Nephron progenitor cell (in vitro differentiated cells): ENCODE data around the gene CRADD.

ENCODE experiments used
- DNase-seq: peaks from one replicate; pipeline ENCODE4 v3.0.0; 2021
- H3K27ac Mint-ChIP-seq: 2 replicates; pipeline ENCODE4 v1.8.0; 2021; ENCODE audit warnings: mild to moderate bottlenecking, moderate library complexity, mixed read lengths
- H3K27me3 Mint-ChIP-seq: 2 replicates; pipeline ENCODE4 v1.8.0; 2021; ENCODE audit warnings: mild to moderate bottlenecking, low read depth, mixed read lengths; ENCODE audit not compliant: poor library complexity
- H3K36me3 Mint-ChIP-seq: 2 replicates; pipeline ENCODE4 v1.8.0; 2021; ENCODE audit warnings: low read depth, mixed read lengths
- H3K4me1 Mint-ChIP-seq: 2 replicates; pipeline ENCODE4 v1.8.0; 2021; ENCODE audit warnings: mixed read lengths
- H3K4me3 Mint-ChIP-seq: 2 replicates; pipeline ENCODE4 v1.8.0; 2021; ENCODE audit warnings: mild to moderate bottlenecking, moderate library complexity, mixed read lengths
- H3K9me3 Mint-ChIP-seq: 2 replicates; pipeline ENCODE4 v1.8.0; 2021; ENCODE audit warnings: mild to moderate bottlenecking, moderate library complexity, mixed read lengths
- TF ChIP-seq, protein P1 (sequence below): fragments of 200-600 bp; sonication (generic); IDR thresholded peaks from 2 replicates; pipeline ENCODE4 v1.5.0; 2021; ENCODE audit warnings: antibody characterized with exemption

CRADD gene

GRCh38 chr12:93782853-93783252 is 105.7 kb downstream of the CRADD start:
- Mint-ChIP-seq H3K4me1 (peaks cover 48% of the 10 kb centered on the region), H3K9me3 (peaks cover 4% of the 10 kb centered on the region), H3K27ac (no peak overlapping the region), H3K4me3 (no peak overlapping the region), H3K27me3 (no peaks in the 10 kb centered on the region), H3K36me3 (no peaks in the 10 kb centered on the region)
- TF ChIP-seq, protein P1, sequence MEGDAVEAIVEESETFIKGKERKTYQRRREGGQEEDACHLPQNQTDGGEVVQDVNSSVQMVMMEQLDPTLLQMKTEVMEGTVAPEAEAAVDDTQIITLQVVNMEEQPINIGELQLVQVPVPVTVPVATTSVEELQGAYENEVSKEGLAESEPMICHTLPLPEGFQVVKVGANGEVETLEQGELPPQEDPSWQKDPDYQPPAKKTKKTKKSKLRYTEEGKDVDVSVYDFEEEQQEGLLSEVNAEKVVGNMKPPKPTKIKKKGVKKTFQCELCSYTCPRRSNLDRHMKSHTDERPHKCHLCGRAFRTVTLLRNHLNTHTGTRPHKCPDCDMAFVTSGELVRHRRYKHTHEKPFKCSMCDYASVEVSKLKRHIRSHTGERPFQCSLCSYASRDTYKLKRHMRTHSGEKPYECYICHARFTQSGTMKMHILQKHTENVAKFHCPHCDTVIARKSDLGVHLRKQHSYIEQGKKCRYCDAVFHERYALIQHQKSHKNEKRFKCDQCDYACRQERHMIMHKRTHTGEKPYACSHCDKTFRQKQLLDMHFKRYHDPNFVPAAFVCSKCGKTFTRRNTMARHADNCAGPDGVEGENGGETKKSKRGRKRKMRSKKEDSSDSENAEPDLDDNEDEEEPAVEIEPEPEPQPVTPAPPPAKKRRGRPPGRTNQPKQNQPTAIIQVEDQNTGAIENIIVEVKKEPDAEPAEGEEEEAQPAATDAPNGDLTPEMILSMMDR = no peak
- no peak for DNase-seq

- H3K4me1 Mint-ChIP-seq = peaks cover 38% of the 10 kb centered on the region
Measured at GRCh38 chr12:93783832-93784231, 106.7 kb downstream of the CRADD start.

GRCh38 chr12:93784339-93785086 is 107.3 kb downstream of the CRADD start:
- Mint-ChIP-seq H3K36me3 (no peaks in the 10 kb centered on the region), H3K4me3 (no peak overlapping the region), H3K4me1 (peaks cover 41% of the 10 kb centered on the region), H3K27me3 (no peaks in the 10 kb centered on the region), H3K27ac (peak overlapping the region; percentile 33), H3K9me3 (peaks cover 7% of the 10 kb centered on the region)
- DNase-seq = no peak
- TF ChIP-seq, protein P1 = no peak

More at GRCh38 chr12:93783832-93784231, 106.7 kb downstream of the CRADD start:
- peaks cover 7% of the 10 kb centered on the region for H3K9me3 Mint-ChIP-seq
- DNase-seq = no peak
- TF ChIP-seq, protein P1 = no peak
- H3K36me3 Mint-ChIP-seq = no peaks in the 10 kb centered on the region
- no peaks in the 10 kb centered on the region for H3K27me3 Mint-ChIP-seq
- H3K4me3 Mint-ChIP-seq = no peak overlapping the region
- no peak overlapping the region for H3K27ac Mint-ChIP-seq

DNA sequence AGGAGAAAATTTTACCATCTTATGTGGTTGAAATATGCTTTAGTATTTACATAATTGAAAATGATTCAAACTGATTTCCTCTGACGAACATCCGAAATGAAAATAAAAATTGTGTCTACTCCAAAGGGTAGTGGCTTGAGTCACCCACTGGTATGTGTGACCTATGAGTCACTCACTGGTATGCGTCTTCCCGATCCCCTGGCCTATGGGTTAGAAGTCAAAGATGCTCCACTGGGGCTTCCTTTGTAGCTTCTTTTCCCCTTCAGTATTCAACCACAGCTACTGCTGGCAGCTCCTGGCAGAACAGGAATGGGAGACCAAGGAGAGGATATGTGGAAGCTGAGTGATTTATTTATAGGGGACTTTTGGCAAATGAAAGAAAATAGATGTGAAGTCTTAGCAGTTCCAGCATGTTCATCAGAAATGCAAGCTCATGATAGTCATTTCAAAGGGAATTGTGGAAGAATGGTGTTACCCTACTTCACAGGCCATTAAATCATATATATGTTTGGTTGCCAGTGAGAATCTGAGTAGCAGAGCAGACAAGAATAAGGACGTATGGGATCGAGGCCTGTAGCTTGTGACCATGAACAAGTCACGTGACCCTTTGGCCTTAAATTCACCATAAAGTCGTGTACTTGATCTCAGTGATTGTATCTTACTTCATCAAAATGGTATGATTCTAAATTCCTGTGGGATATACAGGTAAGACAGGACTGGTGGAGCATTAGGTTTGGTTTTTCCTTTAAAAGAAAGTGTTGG is 108.3 kb downstream of the CRADD start:
- no peak overlapping the region for H3K4me3 Mint-ChIP-seq
- no peak for DNase-seq
- peaks cover 7% of the 10 kb centered on the region for H3K9me3 Mint-ChIP-seq
- peaks cover 47% of the 10 kb centered on the region for H3K4me1 Mint-ChIP-seq
- no peaks in the 10 kb centered on the region for H3K27me3 Mint-ChIP-seq
- H3K27ac Mint-ChIP-seq = peak overlapping the region; percentile 90
- no peaks in the 10 kb centered on the region for H3K36me3 Mint-ChIP-seq
- TF ChIP-seq, protein P1 = no peak

- H3K27ac Mint-ChIP-seq = no peak overlapping the region
- H3K4me3 Mint-ChIP-seq = no peak overlapping the region
- no peaks in the 10 kb centered on the region for H3K27me3 Mint-ChIP-seq
- peaks cover 3% of the 10 kb centered on the region for H3K9me3 Mint-ChIP-seq
- TF ChIP-seq, protein P1 = no peak
- no peaks in the 10 kb centered on the region for H3K36me3 Mint-ChIP-seq
- peaks cover 47% of the 10 kb centered on the region for H3K4me1 Mint-ChIP-seq
- no peak for DNase-seq
Measured at GRCh38 chr12:93786656-93787397, 109.7 kb downstream of the CRADD start.
